Gastroesophageal sphincter (tissue), 3 donors: ENCODE measurements around the gene WDR27.

Experiments
- POLR2A ChIP-seq, 2 donors: fragments of 450-650 bp; IDR thresholded peaks; one replicate each; pipeline ENCODE4 v1.6.1; 2017; ENCODE audit warnings: antibody characterized with exemption in 2 of 2, mild to moderate bottlenecking in 2 of 2, moderate library complexity in 1 of 2
- TF ChIP-seq, protein P1 (sequence below), 4 experiments: fragments of 200-600 bp in 2 of 4; fragments of 450-650 bp in 2 of 4; sonication (generic) in 1 of 4; IDR thresholded peaks; one replicate each; pipeline ENCODE4 v1.5.1; 2017 to 2019; ENCODE audit warnings: antibody characterized with exemption in 4 of 4, mild to moderate bottlenecking in 2 of 4, moderate library complexity in 2 of 4

DNA sequence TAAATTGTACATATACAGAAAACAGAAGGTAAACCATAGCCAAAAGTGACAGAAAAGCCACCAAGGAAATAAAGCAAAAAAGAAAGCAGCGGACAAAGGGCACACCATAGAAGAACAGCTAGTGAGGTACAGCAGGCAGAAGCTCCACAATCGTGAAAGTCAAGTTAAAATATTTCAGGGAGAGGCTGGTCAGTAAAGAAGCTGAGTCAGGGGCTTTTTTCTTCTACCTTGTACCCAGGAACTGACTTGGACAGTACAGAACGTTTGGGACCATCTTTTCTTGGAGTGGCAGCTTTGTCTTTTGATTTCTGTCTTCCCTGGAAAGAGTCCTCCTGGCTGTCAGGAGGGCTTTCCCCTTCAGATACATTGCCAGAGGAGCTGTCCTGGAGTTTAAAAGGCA is 8.2 kb upstream of the WDR27 start:
- no peak for TF ChIP-seq POLR2A (IDR thresholded peaks at IDR 0.05)
- TF ChIP-seq, protein P1, sequence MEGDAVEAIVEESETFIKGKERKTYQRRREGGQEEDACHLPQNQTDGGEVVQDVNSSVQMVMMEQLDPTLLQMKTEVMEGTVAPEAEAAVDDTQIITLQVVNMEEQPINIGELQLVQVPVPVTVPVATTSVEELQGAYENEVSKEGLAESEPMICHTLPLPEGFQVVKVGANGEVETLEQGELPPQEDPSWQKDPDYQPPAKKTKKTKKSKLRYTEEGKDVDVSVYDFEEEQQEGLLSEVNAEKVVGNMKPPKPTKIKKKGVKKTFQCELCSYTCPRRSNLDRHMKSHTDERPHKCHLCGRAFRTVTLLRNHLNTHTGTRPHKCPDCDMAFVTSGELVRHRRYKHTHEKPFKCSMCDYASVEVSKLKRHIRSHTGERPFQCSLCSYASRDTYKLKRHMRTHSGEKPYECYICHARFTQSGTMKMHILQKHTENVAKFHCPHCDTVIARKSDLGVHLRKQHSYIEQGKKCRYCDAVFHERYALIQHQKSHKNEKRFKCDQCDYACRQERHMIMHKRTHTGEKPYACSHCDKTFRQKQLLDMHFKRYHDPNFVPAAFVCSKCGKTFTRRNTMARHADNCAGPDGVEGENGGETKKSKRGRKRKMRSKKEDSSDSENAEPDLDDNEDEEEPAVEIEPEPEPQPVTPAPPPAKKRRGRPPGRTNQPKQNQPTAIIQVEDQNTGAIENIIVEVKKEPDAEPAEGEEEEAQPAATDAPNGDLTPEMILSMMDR (IDR thresholded peaks at IDR 0.05), result no peak
